HG02885 (cell line): ENCODE results near the gene ADK.
"Not testable (repeated sequence)": the region's sequence is repeated elsewhere in the genome, so short reads cannot be mapped to it uniquely, and the experiment has no call there.

ENCODE experiments used
- ATAC-seq: cut with Tn5 transposase; IDR thresholded peaks from one replicate; pipeline ENCODE4 v1.9.1; 2021; ENCODE audit warnings: mild to moderate bottlenecking; ENCODE audit not compliant: unreplicated experiment, poor library complexity

The ADK gene

GRCh38 chr10:74576586-74576985 lies 425.6 kb downstream of the ADK start:
- ATAC-seq = no peak

GRCh38 chr10:74580438-74580837 lies 429.4 kb downstream of the ADK start:
- ATAC-seq = not testable (repeated sequence)

DNA sequence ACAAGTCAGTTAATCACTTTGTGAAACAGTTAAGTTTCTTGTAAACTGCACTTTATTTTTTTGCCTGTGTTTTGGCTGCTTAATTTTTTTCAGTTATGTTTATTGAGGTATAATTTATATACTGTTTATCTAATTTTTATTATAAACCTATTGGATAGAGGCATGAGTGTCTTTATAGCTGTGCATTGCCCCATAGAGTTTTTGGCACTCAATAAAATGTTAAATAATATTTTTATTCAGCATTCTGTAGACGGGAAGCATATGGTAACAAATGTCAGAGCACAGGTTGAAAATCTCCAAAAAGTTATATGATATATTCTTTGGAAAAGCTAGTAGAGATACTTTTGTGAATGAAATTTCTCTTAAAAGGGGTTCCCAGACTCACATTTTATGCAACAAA lies 431.5 kb downstream of the ADK start:
- no peak for ATAC-seq

DNA sequence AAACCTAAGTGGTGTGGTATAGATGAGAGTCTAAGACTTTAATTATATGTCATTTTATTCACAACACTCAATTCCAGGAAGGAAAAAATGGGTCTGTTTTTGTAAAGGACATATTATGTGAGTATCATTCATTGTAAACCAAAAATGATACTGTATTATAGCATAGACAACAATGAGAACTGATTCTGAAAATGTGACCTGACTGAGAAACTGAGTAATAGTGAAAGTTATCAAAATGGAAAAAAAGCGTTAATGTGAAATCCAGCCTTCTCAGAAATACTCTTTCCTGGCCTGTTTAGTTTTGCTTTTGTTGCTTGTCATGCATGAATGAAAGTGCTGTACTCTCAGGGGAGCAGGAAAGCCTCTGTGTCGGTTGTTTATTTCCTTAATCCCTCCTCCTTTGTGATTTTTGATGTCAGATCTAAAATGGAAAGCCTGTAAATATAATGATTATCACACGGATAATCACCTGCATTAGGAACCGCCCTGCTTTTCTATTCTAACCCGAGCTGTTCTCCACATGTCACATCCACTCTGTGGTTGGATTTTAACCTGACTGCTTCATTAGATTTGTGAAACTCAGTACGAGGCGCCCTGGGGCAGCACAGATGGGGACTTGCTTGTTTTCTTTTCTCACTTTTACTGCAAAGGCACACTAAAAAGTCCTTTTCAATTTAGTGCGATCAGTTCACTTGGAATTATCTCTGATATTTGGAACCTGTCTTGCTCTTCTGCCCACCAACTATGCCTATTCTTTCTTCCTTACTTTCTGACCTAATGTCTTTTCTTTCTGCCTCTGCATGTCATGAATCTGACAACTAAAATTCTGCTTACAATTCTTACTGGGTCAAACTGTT lies 434.4 kb downstream of the ADK start:
- peak; percentile 74 for ATAC-seq

DNA sequence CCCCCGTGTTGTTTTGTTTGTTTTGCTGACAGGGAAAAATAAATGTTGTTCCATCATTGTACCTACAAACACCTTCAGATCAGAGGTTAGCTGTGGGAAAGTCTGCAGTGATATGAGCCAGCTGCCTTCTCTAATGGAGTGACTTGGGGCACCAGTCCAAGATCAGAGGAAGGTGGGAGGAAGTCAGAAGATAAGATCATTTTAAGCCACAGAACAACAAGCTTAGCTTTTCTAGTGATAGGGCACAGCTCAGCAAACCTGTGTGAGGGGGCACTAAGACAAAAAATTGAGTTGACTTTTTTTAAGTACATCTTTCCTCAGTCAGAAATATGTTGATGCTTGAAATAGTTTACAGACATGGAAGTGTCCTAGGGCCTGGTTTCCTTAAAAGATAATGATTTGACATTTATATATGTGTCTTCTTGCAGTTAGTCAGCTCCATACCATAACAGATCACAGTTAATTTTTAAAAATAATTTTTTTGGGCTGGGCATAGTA lies 435.1 kb downstream of the ADK start:
- ATAC-seq = no peak

GRCh38 chr10:74587109-74587854 lies 436.3 kb downstream of the ADK start:
- ATAC-seq = no peak

DNA sequence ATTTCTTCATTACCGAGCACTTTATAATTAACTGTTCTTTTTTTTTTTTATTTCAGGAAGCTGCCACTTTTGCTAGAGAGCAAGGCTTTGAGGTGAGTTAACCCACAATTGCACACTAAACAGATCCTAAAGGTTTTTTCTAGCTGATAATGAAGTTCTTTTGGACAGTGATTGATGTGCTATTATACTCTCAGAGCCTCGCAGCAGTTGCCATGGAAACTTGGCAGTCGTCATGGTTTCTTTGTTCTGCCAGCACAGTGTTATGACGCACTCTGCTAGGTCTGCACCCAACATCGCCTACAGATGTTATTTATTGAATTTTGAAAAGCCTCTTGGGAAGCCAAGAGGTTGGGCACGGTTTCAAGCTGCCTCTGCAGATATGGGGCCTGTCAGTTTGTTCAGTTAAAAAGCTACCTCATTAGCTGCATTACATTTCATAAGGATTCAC lies 438.2 kb downstream of the ADK start:
- peak; percentile 35 for ATAC-seq

DNA sequence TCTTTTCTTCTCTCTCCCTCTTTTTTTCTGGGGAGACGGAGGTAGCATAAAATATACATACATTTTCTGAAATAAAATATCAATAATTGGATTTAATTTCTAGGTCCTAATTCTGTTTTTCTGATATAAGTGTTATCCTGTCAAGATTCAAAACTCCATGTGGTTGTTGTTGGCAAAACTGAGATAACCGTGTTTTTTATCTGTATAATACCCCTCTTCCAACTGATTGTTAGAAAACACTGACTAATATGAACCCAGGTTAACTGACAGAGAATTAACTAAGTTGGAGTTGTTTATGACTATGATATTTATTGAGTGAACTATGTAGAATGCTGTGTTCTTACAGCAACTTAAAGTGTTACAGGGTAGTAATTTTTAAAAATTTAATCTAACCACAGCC lies 438.8 kb downstream of the ADK start:
- no peak for ATAC-seq

- no peak for ATAC-seq
Observed at GRCh38 chr10:74593470-74593869, 442.4 kb downstream of the ADK start.

GRCh38 chr10:74596713-74597112 lies 445.7 kb downstream of the ADK start:
- ATAC-seq = no peak

- no peak for ATAC-seq
Observed at GRCh38 chr10:74598891-74599566, 448.0 kb downstream of the ADK start.

GRCh38 chr10:74599672-74600071 lies 448.7 kb downstream of the ADK start:
- ATAC-seq = no peak

DNA sequence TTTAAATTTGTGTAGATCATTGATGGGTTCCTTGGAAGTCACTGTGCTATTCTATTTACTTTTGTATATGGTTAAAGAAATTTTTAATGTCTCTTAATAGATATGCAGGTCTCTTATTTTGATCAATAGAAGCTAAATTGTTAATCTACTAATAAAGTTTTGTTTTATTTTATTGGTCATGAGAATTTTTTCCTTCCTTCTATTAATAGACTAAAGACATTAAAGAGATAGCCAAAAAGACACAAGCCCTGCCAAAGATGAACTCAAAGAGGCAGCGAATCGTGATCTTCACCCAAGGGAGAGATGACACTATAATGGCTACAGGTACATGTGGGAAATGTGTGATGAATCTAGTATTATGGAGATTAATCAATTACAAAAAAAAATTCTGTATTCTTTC lies 449.1 kb downstream of the ADK start:
- ATAC-seq = no peak

DNA sequence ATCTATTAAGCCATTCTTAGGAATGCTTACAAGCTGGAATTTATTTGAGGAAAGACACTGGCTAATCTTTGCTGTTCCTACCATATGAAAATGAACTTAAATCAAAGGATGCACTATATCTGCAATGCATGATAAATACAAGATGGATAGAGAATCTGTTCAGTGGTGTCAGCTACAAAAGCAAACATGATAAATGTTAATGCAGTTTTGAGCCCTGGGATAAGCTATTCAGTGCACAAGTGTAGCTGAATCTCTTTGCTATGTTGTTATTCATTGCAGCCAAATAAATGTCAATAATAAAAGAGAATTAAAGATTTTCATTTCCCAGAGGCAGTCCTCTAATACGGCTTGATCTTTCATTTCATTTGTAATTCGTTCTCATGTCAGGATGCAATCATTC lies 451.6 kb downstream of the ADK start:
- ATAC-seq = no peak

DNA sequence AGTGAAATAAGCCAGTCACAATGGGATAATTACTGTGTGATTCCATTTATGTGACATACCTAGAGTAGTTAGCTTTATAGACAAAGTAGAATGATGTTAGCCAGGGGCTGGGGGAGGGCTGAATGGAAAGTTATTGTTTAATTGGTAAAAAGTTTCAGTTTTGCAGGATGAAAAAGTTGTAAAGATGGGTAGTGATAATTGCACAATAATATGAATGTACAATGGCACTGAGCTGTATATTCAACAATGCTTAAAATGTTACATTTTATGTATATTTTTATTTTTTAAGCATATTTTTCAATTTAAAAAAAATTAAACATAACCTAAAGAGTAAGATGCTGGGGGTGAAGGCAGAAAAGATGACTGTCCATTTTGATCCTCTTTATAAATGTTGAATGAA lies 459.3 kb downstream of the ADK start:
- ATAC-seq = no peak

- ATAC-seq = no peak
Observed at GRCh38 chr10:74612195-74612594, 461.2 kb downstream of the ADK start.

DNA sequence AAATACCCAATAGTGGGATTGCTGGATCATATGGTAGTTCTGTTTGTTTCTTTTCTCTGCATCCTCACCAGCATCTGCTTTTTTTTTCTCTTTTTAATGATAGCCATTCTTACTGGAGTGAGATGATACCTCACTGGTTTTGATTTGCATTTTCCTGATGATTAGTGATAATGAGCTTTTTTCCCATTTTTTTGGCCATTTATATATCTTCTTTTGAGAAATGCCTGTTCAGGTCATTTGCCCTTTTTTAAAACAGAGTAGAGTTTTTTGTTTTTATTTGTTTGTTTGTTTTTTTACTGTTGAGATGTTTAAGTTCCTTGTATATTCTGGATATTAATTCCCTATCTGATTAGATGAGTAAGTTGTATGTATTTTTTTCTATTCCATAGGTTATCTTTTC lies 469.6 kb downstream of the ADK start:
- ATAC-seq = no peak

DNA sequence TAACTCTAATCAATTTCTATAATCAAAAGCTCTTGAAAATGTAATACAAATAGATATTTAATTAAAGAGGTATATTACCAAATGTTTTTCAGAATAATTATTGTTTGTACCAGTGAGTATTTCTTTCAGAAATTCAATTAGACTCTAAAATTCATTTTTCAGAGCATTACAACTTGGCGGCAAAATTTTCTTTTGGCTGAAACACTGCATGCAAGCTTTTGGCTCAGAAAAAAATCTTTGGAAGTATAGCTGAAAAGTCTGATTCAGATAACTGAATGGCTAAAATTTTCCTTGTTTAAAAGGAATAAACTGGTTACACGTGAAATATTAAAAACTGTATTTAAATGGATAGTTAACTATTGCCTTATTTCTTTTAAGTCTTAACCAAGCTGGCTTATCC lies 472.8 kb downstream of the ADK start:
- ATAC-seq = no peak

GRCh38 chr10:74624501-74624900 lies 473.5 kb downstream of the ADK start:
- ATAC-seq = no peak

DNA sequence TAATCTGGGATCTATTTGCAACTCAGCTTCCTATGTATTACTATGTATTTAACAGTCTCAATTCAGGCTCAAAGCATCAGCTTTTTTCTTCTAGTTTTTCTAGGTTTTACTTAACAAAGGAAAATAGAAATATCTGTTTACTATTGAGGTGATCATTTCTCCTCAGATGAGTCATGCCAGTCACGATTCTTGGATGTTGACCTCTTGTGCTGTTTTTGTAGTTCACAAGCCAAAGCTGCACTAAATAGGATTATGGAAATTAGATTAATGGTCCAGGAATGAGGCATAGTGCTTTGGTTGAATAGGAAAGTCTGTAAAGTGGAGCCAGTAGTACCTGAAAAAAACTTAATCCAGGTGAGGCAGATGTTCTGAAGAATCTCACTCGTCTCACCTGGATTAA lies 477.1 kb downstream of the ADK start:
- no peak for ATAC-seq

DNA sequence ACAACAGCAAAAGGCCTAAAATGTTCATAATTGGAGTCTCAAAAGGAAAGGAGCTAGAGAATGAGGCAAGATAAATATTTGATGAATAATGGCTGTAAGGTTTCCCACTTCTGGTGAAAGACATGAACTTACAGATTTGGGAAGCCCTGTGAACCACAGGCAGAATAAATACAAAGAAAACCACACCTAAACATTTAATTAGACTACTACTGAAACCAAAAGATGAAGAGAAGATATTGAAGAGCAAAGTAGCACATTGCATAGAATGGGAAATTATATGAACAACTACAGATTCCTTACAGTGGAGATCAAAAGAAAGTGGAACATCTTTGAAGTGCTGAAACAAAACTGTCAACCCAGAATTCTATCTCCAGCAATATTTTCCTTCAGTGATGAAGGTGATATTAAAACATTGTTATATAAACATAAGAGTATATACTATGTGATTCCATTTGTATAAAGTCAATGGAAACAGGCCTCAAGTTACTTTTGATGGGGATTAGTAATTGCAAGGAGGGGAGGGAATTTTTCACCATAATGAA lies 484.0 kb downstream of the ADK start:
- ATAC-seq = no peak
